Tibial nerve (tissue), 3 donors: ENCODE results near the gene NCK2.

Source experiments
- CTCF ChIP-seq, 5 experiments: fragments of 200-600 bp in 3 of 5; fragments of 450-650 bp in 2 of 5; sonication (generic) in 3 of 5; IDR thresholded peaks; one replicate each; pipeline ENCODE4 v1.5.1; 2016 to 2019; ENCODE audit warnings: antibody characterized with exemption in 5 of 5, mild to moderate bottlenecking in 3 of 5, moderate library complexity in 2 of 5
- POLR2A ChIP-seq, 2 donors: fragments of 450-650 bp; IDR thresholded peaks; one replicate each; pipeline ENCODE4 v1.6.1; 2017; ENCODE audit warnings: antibody characterized with exemption in 2 of 2, mild to moderate bottlenecking in 2 of 2, moderate library complexity in 2 of 2

- no peak for TF ChIP-seq POLR2A (IDR thresholded peaks at IDR 0.05)
- TF ChIP-seq CTCF (IDR thresholded peaks at IDR 0.05): no peak
Measured at GRCh38 chr2:105732101-105732500, 12.6 kb upstream of the NCK2 start.
